NK-92 (cell line): ENCODE results near the gene FOS.
A peak's percentile ranks its signal among the peaks of the same experiment; 100 is the strongest.
"Not testable (repeated sequence)": the region's sequence is repeated elsewhere in the genome, so short reads cannot be mapped to it uniquely, and the experiment has no call there.

ENCODE experiments used
- DNase-seq: peaks from one replicate; lab custom pipeline; 2025; ENCODE audit not compliant: unreplicated experiment; lab: John Stamatoyannopoulos, UW

Gene FOS

DNA sequence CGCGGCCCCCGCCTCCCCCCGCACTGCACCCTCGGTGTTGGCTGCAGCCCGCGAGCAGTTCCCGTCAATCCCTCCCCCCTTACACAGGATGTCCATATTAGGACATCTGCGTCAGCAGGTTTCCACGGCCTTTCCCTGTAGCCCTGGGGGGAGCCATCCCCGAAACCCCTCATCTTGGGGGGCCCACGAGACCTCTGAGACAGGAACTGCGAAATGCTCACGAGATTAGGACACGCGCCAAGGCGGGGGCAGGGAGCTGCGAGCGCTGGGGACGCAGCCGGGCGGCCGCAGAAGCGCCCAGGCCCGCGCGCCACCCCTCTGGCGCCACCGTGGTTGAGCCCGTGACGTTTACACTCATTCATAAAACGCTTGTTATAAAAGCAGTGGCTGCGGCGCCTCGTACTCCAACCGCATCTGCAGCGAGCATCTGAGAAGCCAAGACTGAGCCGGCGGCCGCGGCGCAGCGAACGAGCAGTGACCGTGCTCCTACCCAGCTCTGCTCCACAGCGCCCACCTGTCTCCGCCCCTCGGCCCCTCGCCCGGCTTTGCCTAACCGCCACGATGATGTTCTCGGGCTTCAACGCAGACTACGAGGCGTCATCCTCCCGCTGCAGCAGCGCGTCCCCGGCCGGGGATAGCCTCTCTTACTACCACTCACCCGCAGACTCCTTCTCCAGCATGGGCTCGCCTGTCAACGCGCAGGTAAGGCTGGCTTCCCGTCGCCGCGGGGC lies at the start of gene FOS:
FOS (plus strand) TSS at position 407 of the 731 bp plus-strand sequence; CDS start at position 562, 155 bp downstream.
- DNase-seq: peak; percentile 80

DNA sequence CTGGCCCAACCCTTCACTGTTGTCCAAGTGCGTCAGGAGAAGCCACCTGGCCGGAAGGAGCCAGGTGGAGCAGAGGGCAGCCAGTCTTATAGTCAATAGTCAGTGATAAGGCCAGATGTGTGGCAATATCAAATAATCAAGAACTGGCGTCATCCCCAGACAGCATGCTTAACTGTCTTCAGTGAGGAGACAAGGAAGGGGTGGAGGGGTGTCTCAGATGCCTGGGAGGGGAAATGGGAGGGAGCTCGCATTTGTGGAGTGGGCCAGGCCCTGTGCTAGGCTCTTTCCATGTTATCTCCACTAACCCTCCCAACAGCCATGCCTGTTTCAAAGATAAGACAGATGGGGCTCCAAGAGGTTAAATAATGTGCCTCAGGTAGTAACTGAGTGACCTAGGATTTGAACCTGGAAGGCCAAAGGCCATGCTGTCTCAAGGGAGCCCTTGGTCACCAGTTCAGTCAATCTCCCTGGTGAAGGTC lies 48.9 kb upstream of the FOS start:
- no peak for DNase-seq

DNA sequence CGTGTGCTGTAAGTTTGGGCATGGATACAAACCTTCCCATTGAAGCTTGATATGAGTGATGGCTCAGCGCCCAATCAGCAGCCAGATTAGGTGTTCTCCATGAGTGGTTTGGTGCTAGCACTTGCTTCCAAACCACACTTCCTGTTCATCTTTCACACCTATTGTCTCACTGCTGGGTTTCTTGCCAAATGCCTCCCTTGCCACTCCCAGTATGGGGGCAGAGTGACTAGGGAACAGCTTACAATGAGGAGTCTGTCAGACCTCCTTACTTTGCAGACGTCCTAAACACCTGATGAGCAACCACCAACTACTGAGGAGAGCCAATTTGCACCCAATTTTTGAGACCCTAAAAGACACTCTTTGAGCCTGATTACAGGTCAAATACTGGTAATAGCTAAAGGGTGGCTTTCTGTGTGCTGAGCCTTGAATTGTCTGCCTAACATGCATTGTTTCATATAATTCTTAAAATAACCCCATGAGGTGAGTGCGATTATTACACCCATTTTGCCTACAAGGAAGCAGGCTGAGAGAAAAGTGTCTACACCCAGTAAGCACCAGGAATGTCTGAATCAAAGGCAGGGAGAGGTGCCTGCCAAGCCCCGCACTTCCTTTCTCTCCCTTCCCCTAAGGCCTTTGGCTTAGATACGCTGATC lies 48.4 kb upstream of the FOS start:
- no peak for DNase-seq

GRCh38 chr14:75231320-75231719 lies 47.3 kb upstream of the FOS start:
- DNase-seq: no peak

DNA sequence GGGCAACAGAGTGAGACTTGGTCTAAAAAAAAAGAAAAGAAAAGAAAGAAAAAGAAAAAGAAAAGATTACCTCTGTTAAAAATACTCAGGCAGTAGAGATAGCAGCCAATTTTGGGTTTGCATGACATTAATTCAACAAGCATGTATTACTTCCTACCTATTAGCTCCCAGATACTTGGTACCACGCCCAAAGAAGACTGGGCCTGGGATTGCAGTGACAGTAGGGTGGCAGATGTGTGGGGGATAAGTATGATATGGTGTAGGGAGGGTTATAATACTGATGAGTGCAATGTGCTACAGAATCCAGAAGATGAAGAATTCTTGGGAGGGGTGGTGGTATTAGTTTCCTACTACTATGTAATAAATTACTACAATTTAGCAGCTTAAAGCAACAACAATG lies 46.4 kb upstream of the FOS start:
- no peak for DNase-seq

DNA sequence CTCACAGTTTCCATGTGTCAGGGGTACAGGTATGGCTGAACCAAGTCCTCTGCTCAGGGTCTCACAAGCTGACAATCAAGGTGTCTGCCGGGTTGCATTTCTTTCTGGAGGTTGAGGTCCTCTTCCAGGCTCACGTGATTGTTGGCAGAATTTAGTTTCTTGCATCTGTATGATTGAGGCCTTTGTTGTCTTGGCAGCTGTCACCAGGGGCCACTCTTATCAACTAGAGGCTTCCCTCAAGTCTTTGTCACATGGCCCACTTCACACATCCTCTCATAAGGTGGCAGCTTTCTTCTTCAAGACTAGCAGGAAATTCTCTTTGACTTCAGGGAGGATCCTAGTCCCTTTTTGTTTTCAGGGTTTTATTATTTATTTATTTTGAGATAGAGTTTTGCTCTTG lies 46.0 kb upstream of the FOS start:
- no peak for DNase-seq

DNA sequence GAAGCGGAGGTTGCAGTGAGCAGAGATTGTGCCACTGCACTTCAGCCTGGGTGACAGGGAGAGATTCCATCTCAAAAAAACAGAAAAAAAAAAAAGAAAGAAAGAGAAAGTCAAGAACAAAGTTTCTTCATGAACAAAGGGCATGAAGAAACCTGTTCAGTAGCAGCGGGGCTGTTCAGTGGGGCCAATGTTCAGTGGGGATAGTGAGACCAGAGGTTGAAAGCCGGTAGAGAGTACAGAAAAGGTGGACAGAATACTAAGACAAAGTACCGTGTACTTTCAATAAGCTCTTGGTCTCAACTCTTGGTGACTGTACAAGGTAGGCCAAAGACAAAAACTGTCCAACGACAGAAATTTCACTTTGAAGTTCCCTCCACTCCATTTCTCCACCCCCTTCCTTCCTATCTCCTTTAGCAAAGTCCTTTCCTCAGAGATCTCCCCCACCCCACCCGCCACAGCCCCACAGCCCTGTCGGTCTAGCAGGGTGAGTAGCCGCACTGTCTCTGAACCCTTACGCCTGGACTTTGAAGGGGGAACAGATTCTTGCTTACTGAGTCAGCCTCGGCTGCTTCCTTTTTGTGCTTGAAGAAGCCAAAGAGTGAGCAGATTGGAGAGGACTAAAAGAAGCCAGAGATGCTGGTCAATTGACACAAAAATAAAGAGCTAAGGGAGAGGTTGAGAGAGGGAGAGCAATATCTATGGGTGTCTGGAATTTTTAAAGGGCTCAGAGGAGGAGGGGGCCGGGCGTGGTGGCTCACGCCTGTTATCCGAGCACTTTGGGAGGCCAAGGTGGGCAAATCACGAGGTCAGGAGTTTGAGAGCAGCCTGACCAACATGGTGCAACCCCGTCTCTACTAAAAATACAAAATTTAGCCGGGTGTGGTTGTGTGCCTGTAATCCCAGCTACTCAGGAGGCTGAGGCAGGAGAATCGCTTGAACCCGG lies 44.2 kb upstream of the FOS start:
- no peak for DNase-seq

- not testable (repeated sequence) for DNase-seq
Observed at GRCh38 chr14:75235198-75235597, 43.4 kb upstream of the FOS start.

GRCh38 chr14:75236467-75236866 lies 42.2 kb upstream of the FOS start:
- no peak for DNase-seq

- DNase-seq: no peak
Observed at GRCh38 chr14:75236901-75237419, 41.7 kb upstream of the FOS start.

GRCh38 chr14:75238756-75239455 lies 39.7 kb upstream of the FOS start:
- DNase-seq: no peak

DNA sequence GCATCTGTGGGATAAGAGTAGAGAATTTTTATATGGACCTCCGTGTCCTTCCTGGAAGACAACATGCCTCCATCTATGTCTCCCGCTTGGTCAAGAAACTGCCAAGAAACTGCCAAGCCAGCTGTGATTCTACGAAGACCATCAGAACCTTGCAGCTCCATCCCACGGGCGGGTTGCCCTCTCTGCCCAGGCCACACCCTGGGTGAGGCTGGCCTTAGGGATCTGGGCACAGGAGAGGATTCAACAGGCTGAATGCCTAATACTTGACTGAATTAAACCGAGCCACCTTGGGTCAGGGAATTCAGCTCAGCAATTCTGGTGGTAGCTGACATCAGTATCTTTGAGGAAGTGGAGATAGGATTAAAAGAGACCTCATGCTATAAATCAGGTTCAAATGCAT lies 37.8 kb upstream of the FOS start:
- DNase-seq: no peak

- no peak for DNase-seq
Observed at GRCh38 chr14:75242546-75243273, 35.9 kb upstream of the FOS start.

- no peak for DNase-seq
Observed at GRCh38 chr14:75244121-75244520, 34.5 kb upstream of the FOS start.

- DNase-seq: no peak
Observed at GRCh38 chr14:75246546-75247285, 31.9 kb upstream of the FOS start.

GRCh38 chr14:75247286-75247922 lies 31.2 kb upstream of the FOS start:
- no peak for DNase-seq

- no peak for DNase-seq
Observed at GRCh38 chr14:75247939-75248338, 30.7 kb upstream of the FOS start.

- DNase-seq: no peak
Observed at GRCh38 chr14:75249251-75249957, 29.2 kb upstream of the FOS start.
